Osteoblast (primary cell): ENCODE results near the gene APOBR. TPM values are rescaled to one million over a fixed set of nuclear protein-coding genes. Genes with fewer than 3 reads are reported as not detected.
"Not testable (repeated sequence)": the region's sequence is repeated elsewhere in the genome, so short reads cannot be mapped to it uniquely, and the experiment has no call there.

ENCODE experiments used
- DNase-seq: peaks from one replicate; pipeline ENCODE4 v3.0.0; 2011; ENCODE audit warnings: low spot score, mixed read lengths; ENCODE audit not compliant: insufficient read length; ENCODE audit errors: missing footprints
- H2AFZ ChIP-seq: 2 replicates; pipeline ENCODE4 v1.6.0; 2011; ENCODE audit warnings: mild to moderate bottlenecking, low read length
- H3K27ac ChIP-seq: 2 replicates; pipeline ENCODE4 v1.5.1; 2011; ENCODE audit warnings: mild to moderate bottlenecking, low read depth, low read length, moderate library complexity
- H3K27me3 ChIP-seq: 2 replicates; pipeline ENCODE4 v1.6.0; 2012; ENCODE audit warnings: mild to moderate bottlenecking, control low read depth, inconsistent platforms, low read length, moderate library complexity; ENCODE audit not compliant: insufficient read depth
- H3K36me3 ChIP-seq: 2 replicates; pipeline ENCODE4 v1.5.1; 2011; ENCODE audit warnings: mild to moderate bottlenecking, low read length, control low read depth, moderate library complexity; ENCODE audit not compliant: insufficient read depth
- H3K4me1 ChIP-seq: 2 replicates; pipeline ENCODE4 v1.5.1; 2011; ENCODE audit warnings: mild to moderate bottlenecking, low read length, control low read depth, moderate library complexity; ENCODE audit not compliant: insufficient read depth
- H3K4me2 ChIP-seq: 2 replicates; pipeline ENCODE4 v1.6.0; 2011; ENCODE audit warnings: mild to moderate bottlenecking, low read length; ENCODE audit not compliant: insufficient read depth
- H3K4me3 ChIP-seq: fragments of 200-600 bp; sonication (generic); 3 replicates; pipeline ENCODE4 v1.5.1; 2012; ENCODE audit warnings: mild to moderate bottlenecking, low read length, inconsistent platforms; ENCODE audit not compliant: insufficient read depth
- H3K79me2 ChIP-seq: 2 replicates; pipeline ENCODE4 v1.6.0; 2012; ENCODE audit warnings: mild to moderate bottlenecking, low read length, control low read depth, inconsistent platforms; ENCODE audit not compliant: insufficient read depth
- H3K9me3 ChIP-seq: 2 replicates; pipeline ENCODE4 v1.5.1; 2011; ENCODE audit warnings: low read depth, low read length, control low read depth
- H4K20me1 ChIP-seq: 2 replicates; pipeline ENCODE4 v1.6.0; 2012; ENCODE audit warnings: mild to moderate bottlenecking, low read length, control low read depth; ENCODE audit not compliant: insufficient read depth
- total RNA-seq: library from RNA; depleted of rRNA; stranded (reverse); fragments of >200 nt; gene quantifications from 2 replicates; pipeline ENCODE4 v1.2.3, GENCODE V29; 2012
- TF ChIP-seq, protein P1 (sequence below): IDR thresholded peaks from 2 replicates; pipeline ENCODE4 v1.5.1; 2011; ENCODE audit warnings: mild to moderate bottlenecking, low read depth, low read length, moderate library complexity; ENCODE audit errors: extremely low read depth

APOBR gene
- total RNA-seq, 1 donor = not detected

DNA sequence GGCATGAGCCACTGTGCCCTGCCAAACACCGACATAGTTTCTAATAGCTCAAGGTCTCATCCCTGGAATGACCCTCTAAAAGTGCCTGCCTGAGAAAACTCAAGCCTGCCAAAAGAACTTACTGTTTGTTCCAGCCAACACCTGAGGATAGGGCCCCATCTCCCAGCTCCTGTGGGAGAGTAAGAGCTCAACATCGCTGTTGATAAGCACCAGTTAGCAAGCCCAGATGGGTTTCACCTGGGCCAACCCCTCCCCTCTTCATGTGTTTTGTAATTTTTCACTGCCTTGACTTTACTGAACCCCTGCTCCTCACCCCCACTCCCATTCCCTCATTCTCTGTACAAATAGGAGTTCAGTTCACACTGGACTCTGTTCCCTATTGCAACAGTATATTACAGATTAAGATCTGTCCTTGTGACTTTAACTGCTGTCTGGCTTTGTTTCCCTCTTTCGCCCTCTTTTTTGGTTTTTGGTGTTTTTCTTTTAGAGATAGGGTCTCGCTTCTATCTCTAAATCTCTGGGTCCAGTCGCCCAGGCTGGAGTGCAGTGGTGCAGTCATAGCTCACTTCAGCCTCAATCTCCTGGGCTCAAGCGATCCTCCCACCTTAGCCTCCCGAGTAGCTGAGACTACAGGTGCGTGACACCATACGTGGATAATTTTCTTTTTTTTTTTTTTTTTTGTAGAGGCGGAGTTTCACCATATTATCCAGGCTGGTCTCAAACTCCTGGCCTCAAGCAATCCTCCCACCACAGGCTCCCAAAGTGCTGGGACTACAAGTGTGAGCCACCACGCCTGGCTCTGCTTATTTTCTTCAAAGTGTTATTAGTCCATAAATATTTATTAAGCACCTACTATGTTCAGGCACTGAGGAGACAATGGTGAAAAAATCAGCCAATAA lies 32.0 kb downstream of the APOBR start:
- Histone ChIP-seq H3K4me2 (no peak overlapping the region), H3K4me1 (no peaks in the 10 kb centered on the region), H3K27ac (no peak overlapping the region), H3K4me3 (no peak overlapping the region), H3K79me2 (no peaks in the 10 kb centered on the region), H4K20me1 (no peaks in the 10 kb centered on the region), H3K36me3 (no peaks in the 10 kb centered on the region), H3K27me3 (no peaks in the 10 kb centered on the region), H3K9me3 (no peaks in the 10 kb centered on the region), H2AFZ (no peak overlapping the region)
- TF ChIP-seq, protein P1, sequence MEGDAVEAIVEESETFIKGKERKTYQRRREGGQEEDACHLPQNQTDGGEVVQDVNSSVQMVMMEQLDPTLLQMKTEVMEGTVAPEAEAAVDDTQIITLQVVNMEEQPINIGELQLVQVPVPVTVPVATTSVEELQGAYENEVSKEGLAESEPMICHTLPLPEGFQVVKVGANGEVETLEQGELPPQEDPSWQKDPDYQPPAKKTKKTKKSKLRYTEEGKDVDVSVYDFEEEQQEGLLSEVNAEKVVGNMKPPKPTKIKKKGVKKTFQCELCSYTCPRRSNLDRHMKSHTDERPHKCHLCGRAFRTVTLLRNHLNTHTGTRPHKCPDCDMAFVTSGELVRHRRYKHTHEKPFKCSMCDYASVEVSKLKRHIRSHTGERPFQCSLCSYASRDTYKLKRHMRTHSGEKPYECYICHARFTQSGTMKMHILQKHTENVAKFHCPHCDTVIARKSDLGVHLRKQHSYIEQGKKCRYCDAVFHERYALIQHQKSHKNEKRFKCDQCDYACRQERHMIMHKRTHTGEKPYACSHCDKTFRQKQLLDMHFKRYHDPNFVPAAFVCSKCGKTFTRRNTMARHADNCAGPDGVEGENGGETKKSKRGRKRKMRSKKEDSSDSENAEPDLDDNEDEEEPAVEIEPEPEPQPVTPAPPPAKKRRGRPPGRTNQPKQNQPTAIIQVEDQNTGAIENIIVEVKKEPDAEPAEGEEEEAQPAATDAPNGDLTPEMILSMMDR = no peak
- DNase-seq = no peak

DNA sequence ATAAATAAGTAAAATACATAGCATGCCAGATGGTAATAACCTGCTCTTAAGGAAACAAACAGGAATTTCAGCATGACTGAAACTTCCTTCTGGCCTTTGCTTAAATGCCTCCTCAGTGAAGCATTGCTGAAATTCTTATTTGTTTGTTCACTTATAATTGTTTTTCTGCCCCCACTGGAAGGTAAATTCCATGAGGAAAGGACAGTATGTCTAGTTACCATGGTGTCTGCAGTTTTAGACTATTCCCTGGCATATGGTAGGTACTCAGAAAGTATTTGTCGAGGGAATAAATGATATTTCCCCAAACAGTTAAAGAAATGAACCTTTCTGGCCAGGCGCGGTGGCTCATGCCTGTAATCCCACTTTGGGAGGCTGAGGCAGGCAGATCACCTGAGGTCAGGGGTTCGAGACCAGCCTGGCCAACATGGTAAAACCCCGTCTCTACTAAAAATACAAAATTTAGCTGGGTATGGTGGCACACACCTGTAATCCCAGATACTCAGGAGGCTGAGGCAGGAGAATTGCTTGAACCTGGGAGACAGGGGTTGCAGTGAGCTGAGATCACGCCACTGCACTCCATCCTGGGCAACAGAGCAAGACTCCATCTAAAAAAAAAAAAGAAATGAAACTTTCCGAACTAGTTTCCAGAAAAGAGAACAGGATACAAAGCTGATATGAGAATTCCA lies 32.8 kb downstream of the APOBR start:
- not testable (repeated sequence) for H4K20me1 ChIP-seq, H3K4me1 ChIP-seq, H2AFZ ChIP-seq, H3K9me3 ChIP-seq, H3K4me2 ChIP-seq, DNase-seq, H3K36me3 ChIP-seq, H3K27me3 ChIP-seq, H3K27ac ChIP-seq, H3K4me3 ChIP-seq, H3K79me2 ChIP-seq

DNA sequence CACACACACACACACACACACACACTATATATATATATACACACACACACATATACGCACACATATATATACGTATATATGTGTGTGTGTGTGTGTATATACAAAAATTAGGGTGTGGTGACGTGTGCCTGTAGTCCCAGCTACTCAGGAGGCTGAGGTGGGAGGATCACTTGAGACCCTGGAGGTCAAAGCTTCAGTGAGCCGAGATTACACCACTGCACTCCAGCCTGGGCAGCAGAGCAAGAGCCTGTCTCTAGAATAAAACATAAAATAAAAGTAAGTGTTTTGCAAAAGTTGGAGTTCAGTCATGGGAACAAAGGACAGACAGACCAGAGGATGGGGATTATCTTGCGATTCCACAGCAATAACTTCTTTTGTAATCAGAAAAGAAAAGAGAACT lies 33.5 kb downstream of the APOBR start:
- Histone ChIP-seq H4K20me1 (no peaks in the 10 kb centered on the region), H3K9me3 (no peaks in the 10 kb centered on the region), H3K4me3 (no peak overlapping the region), H3K36me3 (no peaks in the 10 kb centered on the region), H2AFZ (no peak overlapping the region), H3K27me3 (no peaks in the 10 kb centered on the region), H3K79me2 (no peaks in the 10 kb centered on the region), H3K4me2 (no peak overlapping the region), H3K4me1 (no peaks in the 10 kb centered on the region), H3K27ac (no peak overlapping the region)
- TF ChIP-seq, protein P1 = no peak
- no peak for DNase-seq

GRCh38 chr16:28528463-28528867 lies 34.0 kb downstream of the APOBR start:
- no peak overlapping the region for H3K4me3 ChIP-seq
- no peaks in the 10 kb centered on the region for H4K20me1 ChIP-seq
- H3K79me2 ChIP-seq = no peaks in the 10 kb centered on the region
- no peaks in the 10 kb centered on the region for H3K9me3 ChIP-seq
- H2AFZ ChIP-seq = no peak overlapping the region
- no peak overlapping the region for H3K4me2 ChIP-seq
- no peaks in the 10 kb centered on the region for H3K4me1 ChIP-seq
- TF ChIP-seq, protein P1 = no peak
- H3K27me3 ChIP-seq = no peaks in the 10 kb centered on the region
- no peak overlapping the region for H3K27ac ChIP-seq
- H3K36me3 ChIP-seq = no peaks in the 10 kb centered on the region
- DNase-seq = no peak
